Small intestine (tissue), 7 donors: ENCODE measurements around the gene SLC12A9. TPM values are rescaled to one million over a fixed set of nuclear protein-coding genes. Genes with fewer than 3 reads are reported as not detected.
A peak's percentile ranks its signal among the peaks of the same experiment; 100 is the strongest.

Experiments used
- DNase-seq, 2 donors: peaks; one replicate each; pipeline versions ENCODE4 v3.0.0 to v3.0.0-alpha.2; 2013
- FAIRE-seq: peaks from 2 replicates; lab custom pipeline; 2012; peaks lifted over from hg19 to GRCh38; lab: Jason Lieb, UNC
- H3K27ac ChIP-seq, 3 donors: one replicate each; pipeline ENCODE4 v1.5.1; 2013; ENCODE audit warnings: low read length in 2 of 3, mild to moderate bottlenecking in 2 of 3, control low read depth in 1 of 3, inconsistent platforms in 1 of 3, low read depth in 1 of 3, moderate library complexity in 1 of 3
- H3K27me3 ChIP-seq, 3 donors: one replicate each; pipeline ENCODE4 v1.6.1; 2013; ENCODE audit warnings: low read length in 3 of 3, inconsistent platforms in 1 of 3; ENCODE audit not compliant: control insufficient read depth in 3 of 3, insufficient read depth in 3 of 3
- H3K36me3 ChIP-seq, 3 donors: one replicate each; pipeline ENCODE4 v1.6.1; 2013; ENCODE audit warnings: low read length in 3 of 3, inconsistent platforms in 1 of 3, low read depth in 1 of 3, mild to moderate bottlenecking in 1 of 3, moderate library complexity in 1 of 3; ENCODE audit not compliant: control insufficient read depth in 3 of 3, insufficient read depth in 2 of 3
- H3K4me1 ChIP-seq, 3 donors: one replicate each; pipeline ENCODE4 v1.6.1; 2013; ENCODE audit warnings: low read length in 2 of 3, inconsistent platforms in 1 of 3, low read depth in 1 of 3, mild to moderate bottlenecking in 1 of 3, moderate library complexity in 1 of 3; ENCODE audit not compliant: control insufficient read depth in 3 of 3, insufficient read depth in 2 of 3
- H3K4me3 ChIP-seq, 3 donors: one replicate each; pipeline ENCODE4 v1.5.1; 2013; ENCODE audit warnings: low read length in 3 of 3, control low read depth in 1 of 3, inconsistent platforms in 1 of 3, low read depth in 1 of 3, mild to moderate bottlenecking in 1 of 3, moderate library complexity in 1 of 3
- H3K9me3 ChIP-seq, 2 donors: one replicate each; pipeline ENCODE4 v1.6.1; 2013; ENCODE audit warnings: low read depth in 1 of 2, low read length in 1 of 2; ENCODE audit not compliant: control insufficient read depth in 2 of 2, insufficient read depth in 1 of 2
- WGBS, 3 donors: extraction: QIAGEN DNeasy Blood & Tissue Kit; methylation state at CpG; one replicate each; pipeline ENCODE4 v1.1.7; 2013; 5-methylcytosine and 5-hydroxymethylcytosine counted together
- polyA plus RNA-seq, 4 donors: library from polyadenylated mRNA; stranded (reverse) in 3 of 4; unstranded in 1 of 4; fragments of 200-250 nt in 3 of 4; fragments of 120-200 nt in 1 of 4; gene quantifications; one replicate each; pipeline versions ENCODE4 v1.2.1 to v1.2.3, GENCODE V29; 2013
- donor health status: healthy with polysubstance abuse.
- donor health status: control.
- donor health status: control.
- donor health status: Bipolar disorder and iron deficiency.
- donor health status: healthy.

The SLC12A9 gene
- polyA plus RNA-seq, 4 donors: 10.5 to 28.8 (median 19.5) TPM

DNA sequence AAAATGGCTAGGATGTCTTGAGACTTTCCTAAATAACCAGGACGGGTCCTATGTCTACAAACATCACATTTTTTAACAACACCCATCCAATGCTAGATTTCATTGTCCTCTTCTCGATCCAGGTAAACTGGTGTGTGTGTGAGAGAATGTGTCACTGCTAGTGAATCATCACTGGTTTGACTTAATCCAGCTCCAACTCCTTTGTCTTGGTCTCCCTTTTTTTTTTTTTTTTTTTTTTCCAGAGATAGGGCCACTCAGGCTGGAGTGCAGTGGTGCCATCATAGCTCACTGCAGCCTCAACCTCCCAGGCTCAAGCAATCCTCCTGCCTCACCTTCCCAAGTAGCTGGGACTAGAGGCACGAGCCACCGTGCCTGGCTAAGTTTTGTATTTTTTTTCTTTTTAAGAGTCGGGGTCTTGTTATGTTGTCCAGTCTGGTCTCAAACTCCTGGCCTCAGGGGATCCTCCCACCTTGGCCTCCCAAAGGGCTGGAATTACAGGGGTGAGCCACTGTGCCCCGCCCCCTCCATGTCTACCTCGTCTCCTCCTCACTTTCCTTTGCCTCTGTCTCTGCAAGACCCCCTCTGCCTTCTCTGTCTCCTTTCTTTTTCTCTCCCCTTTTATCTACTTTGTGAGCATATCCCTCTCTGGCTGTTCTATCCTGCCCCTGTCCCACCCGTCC is 39.2 kb downstream of the SLC12A9 start:
- WGBS, 3 donors: 69 to 73% (median 71%) methylated on average over 8 of the region's 8 CpGs
- Histone ChIP-seq H3K27me3 (peaks cover 0 to 31% (median 3%) of the 10 kb centered on the region in 3 donors), H3K9me3 (no peaks in the 10 kb centered on the region), H3K27ac (no peak overlapping the region), H3K36me3 (peaks cover 4 to 34% (median 5%) of the 10 kb centered on the region in 3 donors), H3K4me3 (peak overlapping the region in 1 of 3 donors; percentile 61), H3K4me1 (peaks cover 0 to 52% (median 2%) of the 10 kb centered on the region in 3 donors)
- DNase-seq (no peak), FAIRE-seq (no peak)

DNA sequence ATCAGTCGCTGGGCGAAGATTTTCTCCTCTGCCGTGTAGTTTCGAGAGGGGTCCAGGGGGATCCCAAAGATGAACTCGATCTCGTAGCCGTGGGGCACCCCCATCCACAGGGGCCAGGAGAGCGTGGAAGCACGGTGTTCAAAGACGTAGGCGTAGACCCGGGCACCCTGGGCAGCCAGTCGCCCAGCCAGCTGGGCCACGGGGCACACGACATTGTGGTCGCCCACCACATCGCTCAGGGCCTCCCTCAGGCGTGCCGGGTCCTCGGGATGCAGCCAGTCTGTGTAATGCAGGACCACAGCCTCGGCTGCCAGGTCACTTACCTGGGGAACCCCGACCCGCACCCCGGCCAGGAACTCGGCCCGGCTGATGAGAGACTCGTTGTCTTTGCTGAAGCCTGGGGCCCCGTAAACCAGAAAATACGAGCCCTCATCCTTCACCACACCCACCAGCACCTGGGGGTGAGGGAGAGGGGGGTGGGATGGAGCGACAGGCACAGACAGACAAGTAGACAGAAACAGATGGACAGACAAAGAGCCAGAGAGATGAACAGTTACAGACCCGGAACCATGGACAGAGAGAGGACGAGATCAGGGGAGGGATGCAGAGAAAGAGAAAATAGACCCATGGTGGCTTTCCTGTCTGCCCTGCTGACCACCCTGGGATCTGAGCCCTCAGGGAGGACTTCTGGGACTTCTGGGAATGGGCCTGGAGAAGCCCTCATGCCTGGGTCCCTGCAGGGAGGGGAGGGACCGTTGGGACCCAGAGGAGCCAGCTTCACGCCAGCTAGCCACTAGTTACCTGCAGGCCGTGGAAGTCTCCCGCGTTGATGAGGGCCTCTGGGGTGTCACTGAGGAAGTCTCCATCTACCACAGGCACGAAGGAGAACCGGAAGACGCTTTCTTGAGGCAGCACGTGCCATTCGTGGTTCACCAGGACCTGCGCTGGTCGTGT is 40.1 kb downstream of the SLC12A9 start:
- Histone ChIP-seq H3K27me3 (peaks cover 0 to 31% (median 3%) of the 10 kb centered on the region in 3 donors), H3K36me3 (peaks cover 0 to 25% (median 0%) of the 10 kb centered on the region in 3 donors), H3K9me3 (no peaks in the 10 kb centered on the region), H3K4me3 (no peak overlapping the region), H3K27ac (no peak overlapping the region), H3K4me1 (peaks cover 0 to 53% (median 2%) of the 10 kb centered on the region in 3 donors)
- no peak for FAIRE-seq
- DNase-seq: no peak
- WGBS, 3 donors: 84 to 90% (median 88%) methylated on average over 40 to 44 of the region's 44 CpGs

- WGBS, 3 donors: 85 to 90% (median 87%) methylated on average over 21 to 32 of the region's 32 CpGs
- FAIRE-seq: no peak
- no peak for DNase-seq
- Histone ChIP-seq H3K4me1 (peaks cover 0 to 53% (median 2%) of the 10 kb centered on the region in 3 donors), H3K9me3 (no peaks in the 10 kb centered on the region), H3K27me3 (peaks cover 0 to 31% (median 3%) of the 10 kb centered on the region in 3 donors), H3K27ac (no peak overlapping the region), H3K36me3 (peaks cover 0 to 17% (median 0%) of the 10 kb centered on the region in 3 donors), H3K4me3 (no peak overlapping the region)
Observed at GRCh38 chr7:100893318-100893895, 40.9 kb downstream of the SLC12A9 start.

DNA sequence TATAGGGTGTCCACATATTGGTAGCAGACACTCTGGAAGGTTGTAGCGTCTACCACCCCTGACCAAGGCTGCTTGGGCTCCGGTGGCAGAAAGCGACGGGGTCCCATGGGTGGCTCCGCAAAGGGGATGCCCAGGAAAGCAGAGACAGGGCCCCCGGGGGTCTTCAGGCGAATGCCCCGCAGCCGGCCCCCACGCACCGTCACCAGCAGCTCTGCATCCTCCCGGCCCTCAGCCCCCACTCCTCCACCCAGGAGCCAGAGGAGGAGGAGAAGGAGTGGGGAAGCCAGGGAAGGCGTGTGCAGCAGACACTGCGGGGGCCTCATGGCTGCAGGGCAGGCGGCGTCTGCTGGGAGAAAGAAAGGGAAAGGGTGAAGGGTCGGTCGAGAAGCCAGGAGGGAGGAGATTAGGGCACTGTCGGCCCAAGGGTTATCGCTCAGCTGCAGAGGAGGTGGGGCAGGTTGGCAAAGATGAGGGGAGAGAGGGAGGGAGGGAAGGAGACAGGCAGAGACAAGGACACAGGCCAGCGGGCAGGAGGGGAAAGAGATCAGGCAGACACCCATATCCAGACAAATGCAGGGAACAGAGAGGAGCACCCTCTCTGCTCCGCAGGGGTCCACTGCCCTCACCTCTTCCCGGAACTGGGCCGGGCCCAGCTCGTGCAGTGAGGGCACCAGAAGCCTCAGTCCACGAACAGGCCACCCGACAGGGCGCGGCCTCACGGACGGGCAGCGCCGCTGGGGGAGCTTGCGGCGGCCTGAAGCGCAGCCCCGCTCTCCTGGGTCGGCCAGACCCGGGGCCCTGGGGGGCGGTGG is 41.6 kb downstream of the SLC12A9 start:
- peaks cover 0 to 48% (median 2%) of the 10 kb centered on the region in 3 donors for H3K4me1 ChIP-seq
- no peak for FAIRE-seq
- peak overlapping the region in 2 of 3 donors; percentile 54 to 63 for H3K4me3 ChIP-seq
- 31 to 44% (median 42%) methylated on average over 34 to 40 of the region's 40 CpGs for WGBS, 3 donors
- peaks cover 0 to 31% (median 3%) of the 10 kb centered on the region in 3 donors for H3K27me3 ChIP-seq
- no peak for DNase-seq
- no peaks in the 10 kb centered on the region for H3K9me3 ChIP-seq
- no peak overlapping the region for H3K27ac ChIP-seq
- peaks cover 0 to 10% (median 0%) of the 10 kb centered on the region in 3 donors for H3K36me3 ChIP-seq

DNA sequence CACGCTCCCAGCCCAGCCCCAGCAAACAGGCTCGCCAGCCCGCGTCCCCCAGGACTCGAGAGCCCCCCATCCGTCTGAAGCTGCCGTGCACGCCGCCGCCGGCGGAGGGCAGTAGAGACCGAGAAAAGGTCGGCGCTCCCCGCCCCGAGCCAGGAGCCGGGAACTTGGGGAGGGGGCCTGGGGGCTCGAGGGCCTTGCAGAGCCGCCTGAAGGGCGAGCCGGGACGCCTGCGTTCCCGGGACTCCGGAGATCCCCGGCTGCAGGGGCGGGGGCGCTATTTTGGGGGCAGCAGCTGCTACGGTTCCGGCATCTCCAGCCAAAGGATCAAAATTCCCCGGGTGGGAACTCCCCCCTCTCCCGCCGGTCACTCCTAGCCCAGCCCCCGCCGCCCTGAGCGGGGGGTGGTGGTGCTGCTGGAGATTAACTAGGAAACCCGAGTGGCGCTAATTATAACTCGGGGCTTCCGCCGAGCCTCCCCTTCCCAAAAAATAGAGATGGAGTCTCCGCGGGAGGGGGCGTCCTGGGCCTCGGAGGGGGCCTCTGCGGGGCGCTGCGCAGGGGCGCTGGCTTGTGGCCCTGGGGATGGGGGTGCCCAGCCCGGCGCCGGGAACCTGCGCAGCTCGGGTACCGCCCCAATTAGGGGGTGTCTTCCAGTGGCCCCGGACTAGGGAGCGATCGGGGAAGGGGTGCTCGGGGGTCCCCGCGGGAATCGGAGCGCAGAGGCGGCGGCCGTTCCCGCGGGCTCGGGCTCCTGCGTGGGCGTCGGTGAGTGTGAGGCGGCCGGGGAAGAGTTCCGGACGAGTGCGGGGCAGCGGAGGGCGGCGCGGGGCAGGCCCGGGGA is 42.6 kb downstream of the SLC12A9 start:
- Histone ChIP-seq H3K9me3 (peaks cover 0 to 3% of the 10 kb centered on the region in 2 donors), H3K27me3 (peaks cover 0 to 31% (median 3%) of the 10 kb centered on the region in 3 donors), H3K4me1 (peaks cover 0 to 46% (median 2%) of the 10 kb centered on the region in 3 donors), H3K27ac (peak overlapping the region in 1 of 3 donors; percentile 42), H3K4me3 (peak overlapping the region in 2 of 3 donors; percentile 54 to 63), H3K36me3 (peaks cover 0 to 9% (median 0%) of the 10 kb centered on the region in 3 donors)
- DNase-seq: peak; percentile 31 to 65
- 1% methylated on average over 70 to 83 of the region's 83 CpGs for WGBS, 3 donors
- FAIRE-seq: no peak

- Histone ChIP-seq H3K36me3 (peaks cover 0 to 9% (median 0%) of the 10 kb centered on the region in 3 donors), H3K27ac (peak within 1 kb of the TSS; percentile 3 to 91 (median 72)), H3K27me3 (peaks cover 0 to 31% (median 3%) of the 10 kb centered on the region in 3 donors), H3K4me3 (peak within 1 kb of the TSS in 2 of 3 donors; percentile 54 to 63), H3K4me1 (peaks cover 0 to 40% (median 2%) of the 10 kb centered on the region in 3 donors), H3K9me3 (peaks cover 0 to 3% of the 10 kb centered on the region in 2 donors)
- DNase-seq: peak in 1 of 2 donors; percentile 61
- FAIRE-seq: no peak
- 0% methylated on average over 7 to 32 of the region's 32 CpGs; no CpG with 5 or more reads in 1 of the 3 donors for WGBS, 3 donors
Observed at GRCh38 chr7:100895701-100895955, 43.1 kb downstream of the SLC12A9 start, which contains the start of gene ACHE. ACHE (minus strand) TSS chr7:100895888; CDS start chr7:100894232, 1,656 bp downstream.
